CD14-positive monocyte (primary cell): ENCODE measurements around the gene BCAS4. TPM values are rescaled to one million over a fixed set of nuclear protein-coding genes. Genes with fewer than 3 reads are reported as not detected.

Experiments
- DNase-seq, 3 donors: peaks; one replicate each; pipeline ENCODE4 v3.0.0-alpha.2; 2011 to 2022
- H2AFZ ChIP-seq: 2 replicates; pipeline ENCODE4 v1.6.0; 2012; ENCODE audit warnings: mild to moderate bottlenecking, low read depth, low read length, inconsistent platforms; ENCODE audit not compliant: insufficient read depth, poor library complexity, severe bottlenecking
- H3K27ac ChIP-seq, 2 donors: 1 replicate in 1 of 2; 2 replicates in 1 of 2; pipeline ENCODE4 v1.5.1; 2012 to 2013; ENCODE audit warnings: low read length in 2 of 2, control low read depth in 1 of 2, inconsistent platforms in 1 of 2, low read depth in 1 of 2, mild to moderate bottlenecking in 1 of 2
- H3K27me3 ChIP-seq, 2 donors: one replicate each; pipeline versions ENCODE4 v1.6.0 to v1.6.1; 2011 to 2013; ENCODE audit warnings: low read length in 2 of 2; ENCODE audit not compliant: control insufficient read depth in 2 of 2, insufficient read depth in 2 of 2
- H3K36me3 ChIP-seq, 2 donors: replicated peaks in 1 of 2; 1 replicate in 1 of 2; 2 replicates in 1 of 2; pipeline versions ENCODE4 v1.5.1 to v1.6.1; 2012 to 2013; ENCODE audit warnings: low read length in 2 of 2, control low read depth in 1 of 2, inconsistent platforms in 1 of 2, mild to moderate bottlenecking in 1 of 2; ENCODE audit not compliant: insufficient read depth in 2 of 2, control insufficient read depth in 1 of 2
- H3K4me1 ChIP-seq, 2 donors: 1 replicate in 1 of 2; 2 replicates in 1 of 2; pipeline versions ENCODE4 v1.5.1 to v1.6.1; 2012 to 2013; ENCODE audit warnings: low read length in 2 of 2, control low read depth in 1 of 2, inconsistent platforms in 1 of 2, mild to moderate bottlenecking in 1 of 2, moderate library complexity in 1 of 2; ENCODE audit not compliant: insufficient read depth in 2 of 2, control insufficient read depth in 1 of 2
- H3K4me2 ChIP-seq: replicated peaks from 2 replicates; pipeline ENCODE3; 2012; ENCODE audit warnings: low read length, moderate library complexity, mild to moderate bottlenecking; ENCODE audit not compliant: poor library complexity, severe bottlenecking; ENCODE audit errors: extremely low read depth
- H3K4me3 ChIP-seq, 3 experiments: fragments of 200-600 bp in 1 of 3; sonication (generic) in 1 of 3; replicated peaks in 1 of 3; 1 replicate in 2 of 3; 2 replicates in 1 of 3; pipeline ENCODE4 v1.5.1; 2011 to 2013; ENCODE audit warnings: low read length in 3 of 3, mild to moderate bottlenecking in 3 of 3, control low read depth in 2 of 3, low read depth in 2 of 3, inconsistent platforms in 1 of 3, moderate library complexity in 1 of 3
- H3K79me2 ChIP-seq: 2 replicates; pipeline ENCODE4 v1.6.0; 2012; ENCODE audit warnings: mild to moderate bottlenecking, control low read depth, inconsistent platforms, low read length, moderate library complexity; ENCODE audit not compliant: insufficient read depth
- H3K9ac ChIP-seq: 2 replicates; pipeline ENCODE4 v1.6.0; 2017; ENCODE audit warnings: low read length, mild to moderate bottlenecking; ENCODE audit not compliant: insufficient read depth, poor library complexity, severe bottlenecking
- H3K9me3 ChIP-seq, 2 donors: replicated peaks in 1 of 2; 1 replicate in 1 of 2; 2 replicates in 1 of 2; pipeline versions ENCODE4 v1.5.1 to v1.6.1; 2012 to 2013; ENCODE audit warnings: low read length in 2 of 2, control low read depth in 1 of 2; ENCODE audit not compliant: control insufficient read depth in 1 of 2, insufficient read depth in 1 of 2
- H4K20me1 ChIP-seq: 2 replicates; pipeline ENCODE4 v1.6.0; 2012; ENCODE audit warnings: mild to moderate bottlenecking, low read length, control low read depth, moderate library complexity; ENCODE audit not compliant: insufficient read depth
- H3K27ac Mint-ChIP-seq, 7 donors: one replicate each; pipeline ENCODE4 v1.8.0; 2020; ENCODE audit warnings: mild to moderate bottlenecking in 7 of 7, mixed read lengths in 7 of 7, moderate library complexity in 6 of 7, inconsistent platforms in 2 of 7
- H3K27me3 Mint-ChIP-seq, 3 donors: one replicate each; pipeline ENCODE4 v1.8.0; 2021 to 2022; ENCODE audit warnings: low read depth in 3 of 3, mild to moderate bottlenecking in 3 of 3, mixed read lengths in 3 of 3, moderate library complexity in 3 of 3, inconsistent platforms in 1 of 3
- H3K36me3 Mint-ChIP-seq, 2 donors: one replicate each; pipeline ENCODE4 v1.8.0; 2020; ENCODE audit warnings: mixed read lengths in 2 of 2, inconsistent platforms in 1 of 2, mild to moderate bottlenecking in 1 of 2
- H3K4me1 Mint-ChIP-seq: one replicate; pipeline ENCODE4 v1.8.0; 2020; ENCODE audit warnings: mild to moderate bottlenecking, mixed read lengths
- H3K4me3 Mint-ChIP-seq, 2 donors: one replicate each; pipeline ENCODE4 v1.8.0; 2020; ENCODE audit warnings: mild to moderate bottlenecking in 2 of 2, mixed read lengths in 2 of 2, moderate library complexity in 1 of 2
- H3K9me3 Mint-ChIP-seq, 7 donors: one replicate each; pipeline ENCODE4 v1.8.0; 2020 to 2022; ENCODE audit warnings: mixed read lengths in 7 of 7, mild to moderate bottlenecking in 6 of 7, moderate library complexity in 6 of 7, inconsistent platforms in 2 of 7
- WGBS: methylation state at CpG from one replicate; pipeline ENCODE4 v1.1.5; 2013; ENCODE audit warnings: missing lambda C conversion rate; ENCODE audit not compliant: insufficient coverage; 5-methylcytosine and 5-hydroxymethylcytosine counted together
- intact Hi-C, 2 donors: fragments of 100-400 bp; cut with micrococcal nuclease; formaldehyde crosslinking; loops; one replicate each; pipeline versions ENCODE4 v1.15.0 to v1.15.1; 2023
- polyA plus RNA-seq, 3 donors: library from polyadenylated mRNA; depleted of rRNA in 1 of 3; unstranded in 2 of 3; stranded (reverse) in 1 of 3; fragments of 300-500 nt in 2 of 3; fragments of >200 nt in 1 of 3; fragmentation: Illumina TruSeq in 2 of 3; gene quantifications; 1 replicate in 2 of 3; 2 replicates in 1 of 3; pipeline ENCODE4 v1.2.3, GENCODE V29; 2012 to 2021
- TF ChIP-seq, protein P1 (sequence below): fragments of 200-600 bp; IDR thresholded peaks from one replicate; pipeline ENCODE4 v1.8.0; 2022; ENCODE audit warnings: antibody characterized with exemption, mild to moderate bottlenecking

The BCAS4 gene
- polyA plus RNA-seq, 3 donors = 0.16 to 1.0 (median 0.69) TPM

DNA sequence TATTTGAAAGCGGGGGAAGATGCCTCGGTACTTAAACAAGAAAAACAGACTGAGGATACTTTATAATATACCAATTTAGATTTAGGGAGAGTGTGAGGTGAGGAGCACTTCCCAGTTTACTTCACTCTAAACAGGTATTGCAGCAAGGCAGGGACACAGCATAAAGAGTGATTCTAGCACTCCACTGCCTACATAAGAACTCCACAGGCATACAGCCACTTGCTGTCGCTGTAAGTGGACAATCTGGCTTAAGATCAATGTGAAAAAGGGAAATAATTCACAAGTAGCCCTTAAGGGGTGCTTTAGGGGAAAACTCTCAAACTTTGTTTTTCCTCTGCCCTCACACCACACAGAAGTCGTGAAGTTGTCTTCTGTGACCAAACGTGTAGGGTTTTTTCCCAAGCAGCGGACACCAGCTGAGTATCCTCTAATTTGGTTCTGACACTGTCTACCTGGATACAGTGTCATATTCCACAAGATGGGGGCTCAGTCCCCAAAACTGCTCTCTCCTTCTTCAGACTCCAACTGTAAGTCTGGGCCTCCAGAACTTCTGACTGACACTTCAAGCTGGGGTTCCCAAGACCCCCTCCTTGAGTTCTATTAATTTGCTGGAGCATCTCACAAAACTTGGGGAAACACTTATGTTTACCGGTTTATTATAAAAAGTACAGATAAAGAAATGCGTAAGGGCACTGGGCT lies 127.1 kb downstream of the BCAS4 start:
- Histone ChIP-seq H3K27me3 (no peaks in the 10 kb centered on the region), H3K4me1 (peaks cover 0 to 5% of the 10 kb centered on the region in 2 donors), H2AFZ (no peak overlapping the region), H3K27ac (peak overlapping the region in 1 of 2 donors; percentile 47), H3K9ac (no peak overlapping the region), H3K79me2 (peaks cover 100% of the 10 kb centered on the region), H3K4me2 (no peak overlapping the region), H4K20me1 (peaks cover 100% of the 10 kb centered on the region), H3K36me3 (peaks cover 8 to 28% of the 10 kb centered on the region in 2 donors), H3K4me3 (no peak overlapping the region), H3K9me3 (no peaks in the 10 kb centered on the region)
- TF ChIP-seq, protein P1, sequence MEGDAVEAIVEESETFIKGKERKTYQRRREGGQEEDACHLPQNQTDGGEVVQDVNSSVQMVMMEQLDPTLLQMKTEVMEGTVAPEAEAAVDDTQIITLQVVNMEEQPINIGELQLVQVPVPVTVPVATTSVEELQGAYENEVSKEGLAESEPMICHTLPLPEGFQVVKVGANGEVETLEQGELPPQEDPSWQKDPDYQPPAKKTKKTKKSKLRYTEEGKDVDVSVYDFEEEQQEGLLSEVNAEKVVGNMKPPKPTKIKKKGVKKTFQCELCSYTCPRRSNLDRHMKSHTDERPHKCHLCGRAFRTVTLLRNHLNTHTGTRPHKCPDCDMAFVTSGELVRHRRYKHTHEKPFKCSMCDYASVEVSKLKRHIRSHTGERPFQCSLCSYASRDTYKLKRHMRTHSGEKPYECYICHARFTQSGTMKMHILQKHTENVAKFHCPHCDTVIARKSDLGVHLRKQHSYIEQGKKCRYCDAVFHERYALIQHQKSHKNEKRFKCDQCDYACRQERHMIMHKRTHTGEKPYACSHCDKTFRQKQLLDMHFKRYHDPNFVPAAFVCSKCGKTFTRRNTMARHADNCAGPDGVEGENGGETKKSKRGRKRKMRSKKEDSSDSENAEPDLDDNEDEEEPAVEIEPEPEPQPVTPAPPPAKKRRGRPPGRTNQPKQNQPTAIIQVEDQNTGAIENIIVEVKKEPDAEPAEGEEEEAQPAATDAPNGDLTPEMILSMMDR = no peak
- Mint-ChIP-seq H3K27ac (peak overlapping the region in 5 of 7 donors; percentile 43 to 75 (median 66)), H3K36me3 (peaks cover 18 to 43% of the 10 kb centered on the region in 2 donors), H3K9me3 (no peaks in the 10 kb centered on the region), H3K27me3 (no peaks in the 10 kb centered on the region), H3K4me1 (peaks cover 34% of the 10 kb centered on the region), H3K4me3 (no peak overlapping the region)
- WGBS = 60% methylated on average over 1 of the region's 8 CpGs
- intact Hi-C loops = loop anchor here in 1 of 2 donors (10.0 kb wide), 1 partner anchor 97 kb away; no protein-coding TSS in a partner anchor
- DNase-seq = no peak

DNA sequence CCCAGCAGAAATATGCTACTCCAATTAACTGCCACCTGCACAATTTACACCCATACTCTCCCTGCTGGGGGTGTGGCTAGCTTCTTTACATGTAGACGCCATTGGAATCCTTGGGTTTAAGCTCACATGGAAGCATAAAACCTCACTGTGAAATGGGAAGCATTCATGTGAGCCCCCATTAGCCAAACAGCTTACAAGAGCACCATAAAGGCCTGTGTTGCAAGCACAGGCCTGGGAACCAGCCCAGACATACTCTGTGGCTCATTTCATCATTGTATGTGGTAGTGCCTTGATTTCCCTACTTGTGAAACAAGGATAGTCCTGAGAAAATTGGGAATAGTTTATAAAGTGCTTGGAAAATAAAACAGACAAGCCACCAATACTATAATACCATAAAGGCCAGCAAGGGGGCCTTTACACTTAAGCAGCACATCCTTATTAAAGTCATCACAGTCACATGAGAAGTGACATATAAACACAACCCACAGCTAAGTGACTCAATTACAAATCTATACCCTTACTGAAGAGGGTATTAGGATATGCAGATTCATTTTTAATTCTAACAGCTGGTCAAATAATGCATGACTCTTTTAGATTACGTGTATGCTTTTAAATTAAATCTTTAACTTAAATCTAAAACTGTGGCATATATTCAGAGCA lies 129.5 kb downstream of the BCAS4 start:
- no peaks in the 10 kb centered on the region for H3K9me3 ChIP-seq
- H3K27me3 ChIP-seq = no peaks in the 10 kb centered on the region
- intact Hi-C loops = loop anchor here in 1 of 2 donors (10.0 kb wide), 1 partner anchor 100 kb away; no protein-coding TSS in a partner anchor
- H2AFZ ChIP-seq = no peak overlapping the region
- TF ChIP-seq, protein P1 = no peak
- peaks cover 42% of the 10 kb centered on the region for H3K4me1 Mint-ChIP-seq
- no peak for DNase-seq
- H3K4me3 ChIP-seq = no peak overlapping the region
- no peak overlapping the region for H3K4me2 ChIP-seq
- peaks cover 25 to 54% of the 10 kb centered on the region in 2 donors for H3K36me3 Mint-ChIP-seq
- no peak overlapping the region for H3K4me3 Mint-ChIP-seq
- peaks cover 100% of the 10 kb centered on the region for H3K79me2 ChIP-seq
- no CpG with 5 or more reads among the region's 2 CpGs for WGBS
- H3K27me3 Mint-ChIP-seq = no peaks in the 10 kb centered on the region
- peak overlapping the region in 1 of 2 donors; percentile 33 for H3K27ac ChIP-seq
- peaks cover 100% of the 10 kb centered on the region for H4K20me1 ChIP-seq
- H3K9me3 Mint-ChIP-seq = no peaks in the 10 kb centered on the region
- no peak overlapping the region for H3K9ac ChIP-seq
- H3K4me1 ChIP-seq = peaks cover 11 to 28% of the 10 kb centered on the region in 2 donors
- H3K27ac Mint-ChIP-seq = peak overlapping the region in 2 of 7 donors; percentile 15 to 75
- H3K36me3 ChIP-seq = peaks cover 9 to 46% of the 10 kb centered on the region in 2 donors
